Measurements from ENCODE around the gene DKK3. TPM values are rescaled to one million over a fixed set of nuclear protein-coding genes. Genes with fewer than 3 reads are reported as not detected.

Gene DKK3
- total and polyA plus RNA-seq, 2 of the 13 experiments (the other 11 are each of a cell fraction or from before 2014, with no cell fraction given), result 0.09 to 0.67 TPM

GRCh38 chr11:11979488-11980117 lies 28.8 kb downstream of the DKK3 start:
- Histone ChIP-seq H3K79me2 (ENCODE audit: insufficient read depth, low read length) (no peaks in the 10 kb centered on the region), H3K36me3 (replicated peaks in 1 of 2; ENCODE audit: control insufficient read depth in 1 of 2, insufficient read depth in 2 of 2, low read length in 2 of 2) (no peaks in the 10 kb centered on the region), H3K9ac (ENCODE audit: insufficient read depth, low read depth, low read length) (no peak overlapping the region), H3K9me3 (ENCODE audit: low read length) (no peaks in the 10 kb centered on the region), H2AFZ (ENCODE audit: low read length) (no peak overlapping the region), H4K20me1 (ENCODE audit: insufficient read depth, low read length) (no peaks in the 10 kb centered on the region), H3K4me1 (ENCODE audit: insufficient read depth, low read length) (peaks cover 9% of the 10 kb centered on the region; the same call in 1 of the 2 replicates), H3K4me3 (replicated peaks in 1 of 3; ENCODE audit: insufficient read depth in 1 of 3, low read depth in 2 of 3, low read length in 3 of 3) (no peak overlapping the region), H3K27me3 (ENCODE audit: control insufficient read depth in 1 of 2, insufficient read depth in 2 of 2, low read length in 2 of 2) (peaks cover 5 to 29% of the 10 kb centered on the region in 2 experiments; a peak in 3 of 5 replicates), H3K4me2 (ENCODE audit: low read depth, low read length) (no peak overlapping the region), H3K27ac (ENCODE audit: extremely low read length, insufficient read depth, low read length) (no peak overlapping the region)
- BruUV-seq (replicated peaks), result no TSS peak
- CTCF ChIA-PET (ENCODE audit: low intra/inter-chr PET ratio, low total read pairs), result no interaction called here
- FAIRE-seq (no peak), ATAC-seq (peak; percentile 22), DNase-seq (ENCODE audit: low spot score) (no peak)
- no peak for TF ChIP-seq ZNF674 (CRISPR knock-in tag; IDR thresholded peaks at IDR 0.05; ENCODE audit: low read depth)
- TF ChIP-seq PPARG (CRISPR knock-in tag; conservative IDR thresholded peaks at IDR 0.05), result no peak
- TF ChIP-seq ZSCAN12 (CRISPR knock-in tag; IDR thresholded peaks at IDR 0.05), result no peak
- TF ChIP-seq, protein P1, sequence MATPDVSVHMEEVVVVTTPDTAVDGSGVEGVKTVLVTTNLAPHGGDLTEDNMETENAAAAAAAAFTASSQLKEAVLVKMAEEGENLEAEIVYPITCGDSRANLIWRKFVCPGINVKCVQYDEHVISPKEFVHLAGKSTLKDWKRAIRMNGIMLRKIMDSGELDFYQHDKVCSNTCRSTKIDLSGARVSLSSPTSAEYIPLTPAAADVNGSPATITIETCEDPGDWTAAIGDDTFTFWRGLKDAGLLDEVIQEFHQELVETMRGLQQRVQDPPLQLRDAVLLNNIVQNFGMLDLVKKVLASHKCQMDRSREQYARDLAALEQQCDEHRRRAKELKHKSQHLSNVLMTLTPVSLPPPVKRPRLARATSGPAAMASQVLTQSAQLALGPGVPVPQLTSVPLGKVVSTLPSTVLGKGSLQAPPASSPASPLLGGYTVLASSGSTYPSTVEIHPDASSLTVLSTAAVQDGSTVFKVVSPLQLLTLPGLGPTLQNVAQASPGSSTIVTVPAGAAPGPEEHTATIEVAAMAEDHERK (CRISPR knock-in tag; IDR thresholded peaks at IDR 0.05; ENCODE audit: low read depth), result no peak
- no peak for TF ChIP-seq SMAD1 (CRISPR knock-in tag; IDR thresholded peaks at IDR 0.05; ENCODE audit: borderline replicate concordance, low read depth)
- no peak for TF ChIP-seq ZNF704 (CRISPR knock-in tag; IDR thresholded peaks at IDR 0.05; ENCODE audit: borderline replicate concordance)
- TF ChIP-seq ZNF749 (CRISPR knock-in tag; IDR thresholded peaks at IDR 0.05; ENCODE audit: borderline replicate concordance), result no peak
- TF ChIP-seq ZFP41 (CRISPR knock-in tag; IDR thresholded peaks at IDR 0.05; ENCODE audit: borderline replicate concordance), result no peak
- TF ChIP-seq CEBPB (IDR thresholded peaks at IDR 0.05; ENCODE audit: borderline replicate concordance, low read depth, low read length), result no peak
- no peak for TF ChIP-seq MYC (CRISPR knock-in tag; IDR thresholded peaks at IDR 0.05; ENCODE audit: borderline replicate concordance)
- no peak for TF ChIP-seq BCL3 (CRISPR knock-in tag; IDR thresholded peaks at IDR 0.05)
- no peak for TF ChIP-seq TAF15 (IDR thresholded peaks at IDR 0.05; ENCODE audit: low read depth, low read length, poor library complexity, severe bottlenecking)
- intact Hi-C loops (cut with micrococcal nuclease; ENCODE audit: unreplicated experiment) (no loop called here), in situ Hi-C loops (cut with HindIII; ENCODE audit: extremely low pct_ligation_motif_present, low pct_unique_long_range_greater_than_20kb) (no loop called here)
- POLR2A ChIA-PET, result no interaction called here
- WGBS (ENCODE audit: low lambda C conversion rate), result 22% methylated on average over 7 of the region's 8 CpGs

All from HepG2 (cell line).